HepG2 (cell line): Measurements from ENCODE around the gene PELO. TPM values are rescaled to one million over a fixed set of nuclear protein-coding genes. Genes with fewer than 3 reads are reported as not detected.

Experiments
- ATAC-seq: fragments of 200-7000 bp; cut with Tn5 transposase; 3 replicates; pipeline ENCODE4 v1.9.1; 2020; ENCODE audit warnings: mild to moderate bottlenecking, moderate library complexity
- BruUV-seq: library from RNA; stranded (reverse); fragments of 400-500 nt; replicated peaks from 2 replicates; lab custom pipeline; 2021; lab: Mats Ljungman, UMichigan
- CTCF ChIA-PET: fragments of 300-600 bp; formaldehyde crosslinking; extraction: SDS; loops from one replicate; lab custom pipeline; 2021; ENCODE audit warnings: low total read pairs, inconsistent platforms, low intra/inter-chr PET ratio; lab: Yijun Ruan, JAX
- POLR2A ChIA-PET: fragments of 350-600 bp; sonication (Branson Sonifier 250); formaldehyde crosslinking; loops from one replicate; lab custom pipeline; 2020; ENCODE audit warnings: antibody characterized with exemption, inconsistent platforms; lab: Yijun Ruan, JAX
- DNase-seq: peaks from one replicate; pipeline ENCODE4 v3.0.0-alpha.2; 2015; ENCODE audit warnings: low spot score
- FAIRE-seq: peaks from 3 replicates; lab custom pipeline; 2011; peaks lifted over from hg19 to GRCh38; lab: Jason Lieb, UNC
- H2AFZ ChIP-seq: one replicate; pipeline ENCODE4 v1.6.1; 2011; ENCODE audit warnings: low read length, inconsistent platforms
- H3K27ac ChIP-seq: fragments of 300-600 bp; 3 replicates; pipeline ENCODE4 v1.8.0; 2011; ENCODE audit warnings: mixed run types, mild to moderate bottlenecking, mixed read lengths, low read length, inconsistent platforms; ENCODE audit not compliant: insufficient read depth; ENCODE audit errors: extremely low read length
- H3K27me3 ChIP-seq, 2 experiments: fragments of 200-600 bp in 1 of 2; 2 replicates in 1 of 2; 3 replicates in 1 of 2; pipeline versions ENCODE4 v1.6.0 to v1.8.0; 2011; ENCODE audit warnings: low read length in 2 of 2, mild to moderate bottlenecking in 2 of 2, moderate library complexity in 2 of 2, inconsistent platforms in 1 of 2; ENCODE audit not compliant: insufficient read depth in 2 of 2, control insufficient read depth in 1 of 2
- H3K36me3 ChIP-seq, 2 experiments: fragments of 200-600 bp in 1 of 2; replicated peaks in 1 of 2; 2 replicates in 1 of 2; 3 replicates in 1 of 2; pipeline versions ENCODE4 v1.5.1 to v1.8.0; 2011; ENCODE audit warnings: low read length in 2 of 2, inconsistent platforms in 1 of 2; ENCODE audit not compliant: insufficient read depth in 2 of 2, control insufficient read depth in 1 of 2
- H3K4me1 ChIP-seq: 2 replicates; pipeline ENCODE4 v1.5.1; 2012; ENCODE audit warnings: low read length, inconsistent platforms; ENCODE audit not compliant: insufficient read depth
- H3K4me2 ChIP-seq: 2 replicates; pipeline ENCODE4 v1.6.0; 2011; ENCODE audit warnings: low read depth, low read length, inconsistent platforms
- H3K4me3 ChIP-seq, 3 experiments: fragments of 200-600 bp in 1 of 3; sonication (generic), shearing (Covaris generic) in 1 of 3; replicated peaks in 1 of 3; 2 replicates each; pipeline ENCODE4 v1.5.1; 2011 to 2016; ENCODE audit warnings: low read length in 3 of 3, inconsistent platforms in 2 of 3, low read depth in 2 of 3, mild to moderate bottlenecking in 2 of 3, control low read depth in 1 of 3, mixed read lengths in 1 of 3; ENCODE audit not compliant: insufficient read depth in 1 of 3
- H3K79me2 ChIP-seq: one replicate; pipeline ENCODE4 v1.6.1; 2011; ENCODE audit warnings: low read length, inconsistent platforms; ENCODE audit not compliant: insufficient read depth
- H3K9ac ChIP-seq: 2 replicates; pipeline ENCODE4 v1.6.0; 2011; ENCODE audit warnings: mild to moderate bottlenecking, low read depth, low read length, inconsistent platforms; ENCODE audit not compliant: insufficient read depth
- H3K9me3 ChIP-seq: 2 replicates; pipeline ENCODE4 v1.5.1; 2012; ENCODE audit warnings: mild to moderate bottlenecking, low read length
- H4K20me1 ChIP-seq: 2 replicates; pipeline ENCODE4 v1.6.0; 2011; ENCODE audit warnings: inconsistent platforms, mild to moderate bottlenecking, low read length, moderate library complexity; ENCODE audit not compliant: insufficient read depth
- HNF4A ChIP-seq: sonication (generic); formaldehyde crosslinking; IDR thresholded peaks from 2 replicates; pipeline ENCODE4 v1.4.0; 2020; ENCODE audit warnings: missing genetic modification reagents
- KDM6A ChIP-seq: IDR thresholded peaks from 2 replicates; pipeline ENCODE4 v1.6.1; 2016; ENCODE audit warnings: low read depth
- PRPF4 ChIP-seq: fragments of 200-400 bp; formaldehyde crosslinking; IDR thresholded peaks from 2 replicates; pipeline ENCODE4 v1.6.1; 2016; ENCODE audit warnings: low read length, low read depth; ENCODE audit not compliant: poor library complexity, severe bottlenecking
- RAD21 ChIP-seq: fragments of 450-650 bp; formaldehyde crosslinking; IDR thresholded peaks from 2 replicates; pipeline ENCODE4 v1.5.0; 2020; ENCODE audit warnings: mild to moderate bottlenecking
- RBM22 ChIP-seq: fragments of 200-400 bp; formaldehyde crosslinking; optimal IDR thresholded peaks from 2 replicates; pipeline ENCODE3; 2017; ENCODE audit warnings: mild to moderate bottlenecking, low read length, moderate library complexity
- TRIM24 ChIP-seq: sonication (generic); formaldehyde crosslinking; IDR thresholded peaks from 2 replicates; pipeline ENCODE4 v1.8.0; 2022; ENCODE audit warnings: mild to moderate bottlenecking, missing genetic modification reagents
- ZNF510 ChIP-seq: sonication (generic); formaldehyde crosslinking; IDR thresholded peaks from 2 replicates; pipeline ENCODE4 v1.4.0; 2020; ENCODE audit warnings: low read depth, mild to moderate bottlenecking, missing genetic modification reagents
- in situ Hi-C: cut with HindIII; loops from 2 replicates; pipeline ENCODE4 v1.10.0; 2017; ENCODE audit warnings: low pct_unique_long_range_greater_than_20kb; ENCODE audit not compliant: extremely low pct_ligation_motif_present
- intact Hi-C: fragments of 100-400 bp; cut with micrococcal nuclease; formaldehyde crosslinking; loops from one replicate; pipeline ENCODE4 v1.10.0; 2022; ENCODE audit not compliant: unreplicated experiment
- polyA plus RNA-seq, 8 experiments: library from polyadenylated mRNA; depleted of rRNA in 3 of 8; stranded (reverse) in 7 of 8; unstranded in 1 of 8; fragments of >200 nt; fragmentation: Illumina TruSeq in 4 of 8; extraction: Trizol in 4 of 8; gene quantifications; 2 replicates each; pipeline versions ENCODE4 v1.2.1 to v1.2.3, GENCODE V29; 2011 to 2016; ENCODE audit warnings: low read depth in 4 of 8, missing spikeins in 1 of 8, mixed read lengths in 1 of 8; ENCODE audit not compliant: insufficient read depth in 1 of 8
- total RNA-seq, 5 experiments: library from RNA; depleted of rRNA; stranded (reverse); fragments of >200 nt; fragmentation: Illumina TruSeq; extraction: Trizol; gene quantifications; 2 replicates each; pipeline ENCODE4 v1.2.3, GENCODE V29; 2016; ENCODE audit warnings: low read depth in 1 of 5
- TF ChIP-seq, protein P1 (sequence below): sonication (generic); formaldehyde crosslinking; IDR thresholded peaks from 2 replicates; pipeline ENCODE4 v1.4.0; 2020; ENCODE audit warnings: mild to moderate bottlenecking, missing genetic modification reagents
- TF ChIP-seq, protein P2 (sequence below): sonication (generic); formaldehyde crosslinking; IDR thresholded peaks from 2 replicates; pipeline ENCODE4 v1.4.0; 2020; ENCODE audit warnings: missing genetic modification reagents, borderline replicate concordance
- TF ChIP-seq, protein P3 (sequence below): IDR thresholded peaks from 2 replicates; pipeline ENCODE4 v1.6.1; 2016; ENCODE audit warnings: low read depth, control low read depth

The PELO gene
- total and polyA plus RNA-seq, 2 of the 13 experiments (the other 11 are each of a cell fraction or from before 2014, with no cell fraction given), result 19.0 to 23.9 TPM

DNA sequence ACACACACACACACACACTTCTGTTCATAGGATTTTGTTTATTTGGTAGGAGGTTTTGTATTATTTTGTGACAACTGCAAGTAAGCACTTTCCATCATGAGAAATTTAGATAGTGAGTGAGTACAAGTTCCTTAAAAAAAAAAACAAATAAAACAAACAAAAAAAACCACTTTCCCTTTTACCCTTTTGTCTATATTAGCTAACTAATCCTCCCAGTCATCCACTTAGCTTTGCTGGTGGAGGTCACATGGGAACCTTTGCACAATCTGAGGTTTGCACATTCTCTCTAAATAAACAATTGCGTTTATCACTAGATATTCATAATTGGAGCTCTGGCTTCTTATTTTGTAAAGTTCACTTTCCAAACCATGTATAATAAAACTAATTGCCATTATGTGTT is 6.8 kb downstream of the PELO start (continued):
- no peak for TF ChIP-seq ZNF510 (CRISPR knock-in tag)
- TF ChIP-seq, protein P1, sequence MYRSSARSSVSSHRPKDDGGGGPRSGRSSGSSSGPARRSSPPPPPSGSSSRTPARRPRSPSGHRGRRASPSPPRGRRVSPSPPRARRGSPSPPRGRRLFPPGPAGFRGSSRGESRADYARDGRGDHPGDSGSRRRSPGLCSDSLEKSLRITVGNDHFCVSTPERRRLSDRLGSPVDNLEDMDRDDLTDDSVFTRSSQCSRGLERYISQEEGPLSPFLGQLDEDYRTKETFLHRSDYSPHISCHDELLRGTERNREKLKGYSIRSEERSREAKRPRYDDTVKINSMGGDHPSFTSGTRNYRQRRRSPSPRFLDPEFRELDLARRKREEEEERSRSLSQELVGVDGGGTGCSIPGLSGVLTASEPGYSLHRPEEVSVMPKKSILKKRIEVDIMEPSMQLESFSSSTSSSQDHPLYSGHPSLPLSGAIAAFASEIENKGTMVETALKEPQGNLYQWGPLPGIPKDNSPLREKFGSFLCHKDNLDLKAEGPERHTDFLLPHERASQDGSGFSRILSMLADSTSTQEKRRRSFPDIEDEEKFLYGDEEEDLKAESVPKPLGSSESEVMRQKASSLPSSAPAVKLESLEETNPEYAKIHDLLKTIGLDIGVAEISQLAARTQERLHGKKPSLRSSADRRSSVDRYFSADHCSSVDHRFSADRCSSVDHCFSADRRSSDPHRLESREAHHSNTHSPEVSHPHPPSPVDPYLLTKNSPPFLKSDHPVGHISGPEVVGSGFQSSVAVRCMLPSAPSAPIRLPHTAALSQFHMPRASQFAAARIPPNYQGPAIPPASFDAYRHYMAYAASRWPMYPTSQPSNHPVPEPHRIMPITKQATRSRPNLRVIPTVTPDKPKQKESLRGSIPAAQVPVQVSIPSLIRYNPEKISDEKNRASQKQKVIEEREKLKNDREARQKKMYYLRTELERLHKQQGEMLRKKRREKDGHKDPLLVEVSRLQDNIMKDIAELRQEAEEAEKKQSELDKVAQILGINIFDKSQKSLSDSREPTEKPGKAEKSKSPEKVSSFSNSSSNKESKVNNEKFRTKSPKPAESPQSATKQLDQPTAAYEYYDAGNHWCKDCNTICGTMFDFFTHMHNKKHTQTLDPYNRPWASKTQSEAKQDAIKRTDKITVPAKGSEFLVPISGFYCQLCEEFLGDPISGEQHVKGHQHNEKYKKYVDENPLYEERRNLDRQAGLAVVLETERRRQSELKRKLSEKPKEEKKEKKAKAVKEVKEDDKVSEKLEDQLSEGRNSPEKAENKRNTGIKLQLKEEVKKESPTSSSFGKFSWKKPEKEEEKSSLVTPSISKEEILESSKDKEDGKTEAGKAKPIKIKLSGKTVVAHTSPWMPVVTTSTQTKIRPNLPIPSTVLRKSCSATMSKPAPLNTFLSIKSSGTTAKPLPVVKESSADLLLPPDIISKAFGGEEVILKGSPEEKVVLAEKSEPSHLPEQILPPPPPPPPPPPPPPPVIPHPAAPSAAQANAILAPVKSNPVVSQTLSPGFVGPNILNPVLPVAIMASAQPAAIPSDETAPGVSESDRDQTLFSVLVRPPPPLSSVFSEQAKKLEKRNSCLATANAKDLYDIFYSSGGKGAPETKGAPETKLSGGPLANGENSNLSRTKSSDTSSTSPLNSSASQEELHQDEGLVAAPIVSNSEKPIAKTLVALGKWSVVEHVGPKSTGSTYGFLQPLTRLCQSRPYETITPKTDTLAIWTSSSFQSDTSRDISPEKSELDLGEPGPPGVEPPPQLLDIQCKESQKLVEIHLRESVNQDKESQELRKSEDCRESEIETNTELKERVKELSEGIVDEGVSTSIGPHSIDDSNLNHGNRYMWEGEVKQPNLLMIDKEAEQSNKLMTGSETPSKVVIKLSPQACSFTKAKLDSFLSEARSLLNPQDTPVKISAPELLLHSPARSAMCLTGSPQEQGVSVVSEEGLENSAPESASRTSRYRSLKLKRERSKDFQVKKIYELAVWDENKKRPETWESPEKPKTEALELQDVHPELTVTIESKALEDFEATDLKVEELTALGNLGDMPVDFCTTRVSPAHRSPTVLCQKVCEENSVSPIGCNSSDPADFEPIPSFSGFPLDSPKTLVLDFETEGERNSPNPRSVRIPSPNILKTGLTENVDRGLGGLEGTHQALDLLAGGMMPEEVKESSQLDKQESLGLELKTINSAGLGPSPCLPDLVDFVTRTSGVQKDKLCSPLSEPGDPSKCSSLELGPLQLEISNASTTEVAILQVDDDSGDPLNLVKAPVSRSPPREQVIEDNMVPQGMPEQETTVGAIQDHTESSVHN (CRISPR knock-in tag), result no peak

DNA sequence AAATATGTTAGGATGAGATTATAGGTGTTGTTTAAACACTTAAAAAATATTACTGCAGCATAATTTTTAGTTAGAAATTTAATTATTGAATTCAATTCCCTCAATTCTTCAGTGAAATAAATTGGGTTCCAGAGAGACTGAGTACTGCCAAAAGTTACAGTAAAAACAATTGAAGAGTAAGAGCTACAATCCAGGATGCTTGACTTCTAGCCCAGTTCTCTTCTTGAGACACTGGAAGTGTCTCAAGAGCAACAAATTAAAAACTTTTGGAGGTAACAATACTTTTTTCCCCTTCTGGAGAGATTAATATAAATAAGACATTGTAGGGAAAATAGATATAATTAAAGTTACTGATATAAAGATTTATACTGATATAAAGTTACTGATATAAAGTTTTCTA is 8.3 kb downstream of the PELO start:
- CTCF ChIA-PET, result no interaction called here
- Histone ChIP-seq H3K9me3 (no peaks in the 10 kb centered on the region), H3K4me3 (no peak overlapping the region), H3K27ac (no peak overlapping the region), H3K27me3 (no peaks in the 10 kb centered on the region; a peak in 1 of 5 replicates), H4K20me1 (peaks cover 4% of the 10 kb centered on the region), H3K4me1 (peaks cover 88% of the 10 kb centered on the region), H3K4me2 (no peak overlapping the region), H3K36me3 (no peaks in the 10 kb centered on the region), H3K79me2 (peaks cover 93% of the 10 kb centered on the region), H3K9ac (no peak overlapping the region), H2AFZ (no peak overlapping the region)
- BruUV-seq, result no TSS peak
- FAIRE-seq (no peak), DNase-seq (no peak), ATAC-seq (no peak)
- POLR2A ChIA-PET, result no interaction called here
- intact Hi-C loops (no loop called here), in situ Hi-C loops (no loop called here)
- TF ChIP-seq PRPF4 (no peak), RBM22 (no peak), RAD21 (CRISPR knock-in tag) (no peak), HNF4A (CRISPR knock-in tag) (no peak), TRIM24 (CRISPR knock-in tag) (no peak), KDM6A (CRISPR knock-in tag) (no peak)
- TF ChIP-seq, protein P2, sequence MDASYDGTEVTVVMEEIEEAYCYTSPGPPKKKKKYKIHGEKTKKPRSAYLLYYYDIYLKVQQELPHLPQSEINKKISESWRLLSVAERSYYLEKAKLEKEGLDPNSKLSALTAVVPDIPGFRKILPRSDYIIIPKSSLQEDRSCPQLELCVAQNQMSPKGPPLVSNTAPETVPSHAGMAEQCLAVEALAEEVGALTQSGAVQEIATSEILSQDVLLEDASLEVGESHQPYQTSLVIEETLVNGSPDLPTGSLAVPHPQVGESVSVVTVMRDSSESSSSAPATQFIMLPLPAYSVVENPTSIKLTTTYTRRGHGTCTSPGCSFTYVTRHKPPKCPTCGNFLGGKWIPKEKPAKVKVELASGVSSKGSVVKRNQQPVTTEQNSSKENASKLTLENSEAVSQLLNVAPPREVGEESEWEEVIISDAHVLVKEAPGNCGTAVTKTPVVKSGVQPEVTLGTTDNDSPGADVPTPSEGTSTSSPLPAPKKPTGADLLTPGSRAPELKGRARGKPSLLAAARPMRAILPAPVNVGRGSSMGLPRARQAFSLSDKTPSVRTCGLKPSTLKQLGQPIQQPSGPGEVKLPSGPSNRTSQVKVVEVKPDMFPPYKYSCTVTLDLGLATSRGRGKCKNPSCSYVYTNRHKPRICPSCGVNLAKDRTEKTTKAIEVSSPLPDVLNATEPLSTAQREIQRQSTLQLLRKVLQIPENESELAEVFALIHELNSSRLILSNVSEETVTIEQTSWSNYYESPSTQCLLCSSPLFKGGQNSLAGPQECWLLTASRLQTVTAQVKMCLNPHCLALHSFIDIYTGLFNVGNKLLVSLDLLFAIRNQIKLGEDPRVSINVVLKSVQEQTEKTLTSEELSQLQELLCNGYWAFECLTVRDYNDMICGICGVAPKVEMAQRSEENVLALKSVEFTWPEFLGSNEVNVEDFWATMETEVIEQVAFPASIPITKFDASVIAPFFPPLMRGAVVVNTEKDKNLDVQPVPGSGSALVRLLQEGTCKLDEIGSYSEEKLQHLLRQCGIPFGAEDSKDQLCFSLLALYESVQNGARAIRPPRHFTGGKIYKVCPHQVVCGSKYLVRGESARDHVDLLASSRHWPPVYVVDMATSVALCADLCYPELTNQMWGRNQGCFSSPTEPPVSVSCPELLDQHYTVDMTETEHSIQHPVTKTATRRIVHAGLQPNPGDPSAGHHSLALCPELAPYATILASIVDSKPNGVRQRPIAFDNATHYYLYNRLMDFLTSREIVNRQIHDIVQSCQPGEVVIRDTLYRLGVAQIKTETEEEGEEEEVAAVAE (CRISPR knock-in tag), result no peak
- TF ChIP-seq, protein P3, sequence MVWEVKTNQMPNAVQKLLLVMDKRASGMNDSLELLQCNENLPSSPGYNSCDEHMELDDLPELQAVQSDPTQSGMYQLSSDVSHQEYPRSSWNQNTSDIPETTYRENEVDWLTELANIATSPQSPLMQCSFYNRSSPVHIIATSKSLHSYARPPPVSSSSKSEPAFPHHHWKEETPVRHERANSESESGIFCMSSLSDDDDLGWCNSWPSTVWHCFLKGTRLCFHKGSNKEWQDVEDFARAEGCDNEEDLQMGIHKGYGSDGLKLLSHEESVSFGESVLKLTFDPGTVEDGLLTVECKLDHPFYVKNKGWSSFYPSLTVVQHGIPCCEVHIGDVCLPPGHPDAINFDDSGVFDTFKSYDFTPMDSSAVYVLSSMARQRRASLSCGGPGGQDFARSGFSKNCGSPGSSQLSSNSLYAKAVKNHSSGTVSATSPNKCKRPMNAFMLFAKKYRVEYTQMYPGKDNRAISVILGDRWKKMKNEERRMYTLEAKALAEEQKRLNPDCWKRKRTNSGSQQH (CRISPR knock-in tag), result no peak
